GM23338 (cell line): ENCODE results near the gene EFHB. TPM values are rescaled to one million over a fixed set of nuclear protein-coding genes. Genes with fewer than 3 reads are reported as not detected.

ENCODE experiments used
- ATAC-seq: fragments of 200-7000 bp; cut with Tn5 transposase; 3 replicates; pipeline ENCODE4 v1.9.1; 2020
- DNase-seq: peaks from one replicate; pipeline ENCODE4 v3.0.0-alpha.2; 2015; ENCODE audit warnings: low spot score
- H2AFZ ChIP-seq: fragments of 200-600 bp; sonication (generic); 2 replicates; pipeline ENCODE4 v1.8.0; 2016; ENCODE audit warnings: antibody characterized with exemption, mild to moderate bottlenecking, moderate library complexity
- H3F3A ChIP-seq: fragments of 200-600 bp; sonication (generic); replicated peaks from 2 replicates; pipeline ENCODE4 v1.8.0; 2017; ENCODE audit warnings: antibody characterized with exemption, mixed run types, low read depth
- H3K27ac ChIP-seq: fragments of 200-600 bp; sonication (generic); 2 replicates; pipeline ENCODE4 v1.6.1; 2016; ENCODE audit warnings: low read depth
- H3K27me3 ChIP-seq: fragments of 200-600 bp; sonication (generic); 2 replicates; pipeline ENCODE4 v1.8.0; 2016; ENCODE audit warnings: mild to moderate bottlenecking, mixed run types, moderate library complexity; ENCODE audit not compliant: insufficient read depth
- H3K36me3 ChIP-seq: fragments of 200-600 bp; sonication (generic); 2 replicates; pipeline ENCODE4 v1.8.0; 2016; ENCODE audit warnings: mild to moderate bottlenecking; ENCODE audit not compliant: insufficient read depth
- H3K4me1 ChIP-seq: fragments of 200-600 bp; sonication (generic); 2 replicates; pipeline ENCODE4 v1.8.0; 2016; ENCODE audit warnings: mild to moderate bottlenecking, moderate library complexity; ENCODE audit not compliant: insufficient read depth
- H3K4me2 ChIP-seq: fragments of 200-600 bp; sonication (generic); 2 replicates; pipeline ENCODE4 v1.7.1; 2017; ENCODE audit warnings: mixed run types
- H3K4me3 ChIP-seq: fragments of 200-600 bp; sonication (generic); 2 replicates; pipeline ENCODE4 v1.6.1; 2016; ENCODE audit warnings: mixed run types
- H3K79me2 ChIP-seq: fragments of 200-600 bp; sonication (generic); replicated peaks from 2 replicates; pipeline ENCODE4 v1.8.0; 2017; ENCODE audit warnings: mild to moderate bottlenecking; ENCODE audit not compliant: insufficient read depth
- H3K9me2 ChIP-seq: fragments of 200-600 bp; sonication (generic); 2 replicates; pipeline ENCODE4 v1.8.0; 2017; ENCODE audit not compliant: insufficient read depth
- H4K20me1 ChIP-seq: fragments of 200-600 bp; sonication (generic); replicated peaks from 2 replicates; pipeline ENCODE4 v1.8.0; 2017; ENCODE audit warnings: mild to moderate bottlenecking; ENCODE audit not compliant: insufficient read depth
- H3K27ac Mint-ChIP-seq: 2 replicates; pipeline ENCODE4 v1.8.0; 2020; ENCODE audit warnings: inconsistent platforms, mild to moderate bottlenecking, moderate library complexity, mixed read lengths
- H3K27me3 Mint-ChIP-seq: 3 replicates; pipeline ENCODE4 v1.8.0; 2022; ENCODE audit warnings: low read depth, mild to moderate bottlenecking, moderate library complexity, mixed read lengths, inconsistent platforms; ENCODE audit not compliant: insufficient read depth, poor library complexity
- H3K36me3 Mint-ChIP-seq: 3 replicates; pipeline ENCODE4 v1.8.0; 2021; ENCODE audit warnings: low read depth, mild to moderate bottlenecking, inconsistent platforms, moderate library complexity, mixed read lengths
- H3K4me1 Mint-ChIP-seq: 3 replicates; pipeline ENCODE4 v1.8.0; 2020; ENCODE audit warnings: mild to moderate bottlenecking, inconsistent platforms, mixed read lengths
- H3K4me3 Mint-ChIP-seq: 3 replicates; pipeline ENCODE4 v1.8.0; 2021; ENCODE audit warnings: moderate library complexity, mild to moderate bottlenecking, inconsistent platforms, mixed read lengths
- H3K9me3 Mint-ChIP-seq: 3 replicates; pipeline ENCODE4 v1.8.0; 2020; ENCODE audit warnings: moderate library complexity, mild to moderate bottlenecking, inconsistent platforms, mixed read lengths
- CREB1 ChIP-seq: fragments of 250-450 bp; sonication (Bioruptor Pico); IDR thresholded peaks from 2 replicates; pipeline ENCODE4 v1.5.0; 2020; ENCODE audit warnings: low read depth, mild to moderate bottlenecking, moderate library complexity
- EZH2 ChIP-seq: fragments of 200-600 bp; sonication (generic); IDR thresholded peaks from one replicate; pipeline ENCODE4 v1.8.0; 2017; ENCODE audit warnings: antibody characterized with exemption, mild to moderate bottlenecking, low read depth; ENCODE audit not compliant: unreplicated experiment
- EZH2phosphoT487 ChIP-seq: fragments of 200-600 bp; sonication (generic); IDR thresholded peaks from one replicate; pipeline ENCODE4 v1.8.1; 2018; ENCODE audit warnings: antibody characterized with exemption; ENCODE audit not compliant: unreplicated experiment
- NANOG ChIP-seq: IDR thresholded peaks from 2 replicates; pipeline ENCODE4 v1.6.1; 2016; ENCODE audit warnings: antibody characterized with exemption, borderline replicate concordance
- POLR2AphosphoS5 ChIP-seq: IDR thresholded peaks from 2 replicates; pipeline ENCODE4 v1.6.1; 2016; ENCODE audit warnings: antibody characterized with exemption, low read depth
- STAT1 ChIP-seq: IDR thresholded peaks from one replicate; pipeline ENCODE4 v1.6.1; 2016; ENCODE audit warnings: antibody characterized with exemption; ENCODE audit not compliant: unreplicated experiment
- ZNF331 ChIP-seq: fragments of 250-450 bp; sonication (Bioruptor Pico); IDR thresholded peaks from 2 replicates; pipeline ENCODE4 v1.5.0; 2020; ENCODE audit warnings: low read depth, mild to moderate bottlenecking, moderate library complexity
- polyA plus RNA-seq: library from polyadenylated mRNA; unstranded; fragments of >200 nt; fragmentation: Nextera tagmentation; extraction: Ambion mirVana; gene quantifications from 2 replicates; pipeline ENCODE4 v1.2.1, GENCODE V29; 2016
- total RNA-seq: library from RNA; depleted of rRNA; stranded (reverse); fragments of >200 nt; shearing (Covaris generic); gene quantifications from 2 replicates; pipeline ENCODE4 v1.2.3, GENCODE V29; 2014
- TF ChIP-seq, protein P1 (sequence below): fragments of 250-450 bp; sonication (Bioruptor Pico); IDR thresholded peaks from 2 replicates; pipeline ENCODE4 v1.5.0; 2020; ENCODE audit warnings: mild to moderate bottlenecking, moderate library complexity
- TF ChIP-seq, protein P2 (sequence below): IDR thresholded peaks from one replicate; pipeline ENCODE4 v1.6.1; 2018; ENCODE audit warnings: antibody characterized with exemption; ENCODE audit not compliant: unreplicated experiment

EFHB gene
- total and polyA plus RNA-seq, 2 experiments from 2014 or later: 0.35 to 0.68 TPM

DNA sequence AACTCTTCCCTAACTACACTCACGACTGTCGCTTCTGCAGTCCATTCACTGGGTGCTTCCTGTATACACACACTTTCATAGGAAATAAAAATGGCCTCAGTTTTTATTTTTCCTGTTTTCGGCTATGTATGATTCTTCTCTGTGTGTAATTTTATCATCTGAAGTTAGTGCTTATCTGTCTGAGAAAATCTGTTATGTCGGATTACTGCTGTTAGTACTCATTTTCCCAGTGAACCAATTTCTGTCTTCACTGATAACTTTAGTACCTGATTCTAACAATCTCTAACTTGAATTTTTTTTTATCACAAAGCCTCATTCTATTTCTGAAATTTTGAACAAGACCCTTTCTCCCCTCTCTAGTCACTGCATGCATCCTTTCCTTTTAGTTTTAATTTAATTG, 33.8 kb upstream of the EFHB start (continued):
- TF ChIP-seq, protein P1, sequence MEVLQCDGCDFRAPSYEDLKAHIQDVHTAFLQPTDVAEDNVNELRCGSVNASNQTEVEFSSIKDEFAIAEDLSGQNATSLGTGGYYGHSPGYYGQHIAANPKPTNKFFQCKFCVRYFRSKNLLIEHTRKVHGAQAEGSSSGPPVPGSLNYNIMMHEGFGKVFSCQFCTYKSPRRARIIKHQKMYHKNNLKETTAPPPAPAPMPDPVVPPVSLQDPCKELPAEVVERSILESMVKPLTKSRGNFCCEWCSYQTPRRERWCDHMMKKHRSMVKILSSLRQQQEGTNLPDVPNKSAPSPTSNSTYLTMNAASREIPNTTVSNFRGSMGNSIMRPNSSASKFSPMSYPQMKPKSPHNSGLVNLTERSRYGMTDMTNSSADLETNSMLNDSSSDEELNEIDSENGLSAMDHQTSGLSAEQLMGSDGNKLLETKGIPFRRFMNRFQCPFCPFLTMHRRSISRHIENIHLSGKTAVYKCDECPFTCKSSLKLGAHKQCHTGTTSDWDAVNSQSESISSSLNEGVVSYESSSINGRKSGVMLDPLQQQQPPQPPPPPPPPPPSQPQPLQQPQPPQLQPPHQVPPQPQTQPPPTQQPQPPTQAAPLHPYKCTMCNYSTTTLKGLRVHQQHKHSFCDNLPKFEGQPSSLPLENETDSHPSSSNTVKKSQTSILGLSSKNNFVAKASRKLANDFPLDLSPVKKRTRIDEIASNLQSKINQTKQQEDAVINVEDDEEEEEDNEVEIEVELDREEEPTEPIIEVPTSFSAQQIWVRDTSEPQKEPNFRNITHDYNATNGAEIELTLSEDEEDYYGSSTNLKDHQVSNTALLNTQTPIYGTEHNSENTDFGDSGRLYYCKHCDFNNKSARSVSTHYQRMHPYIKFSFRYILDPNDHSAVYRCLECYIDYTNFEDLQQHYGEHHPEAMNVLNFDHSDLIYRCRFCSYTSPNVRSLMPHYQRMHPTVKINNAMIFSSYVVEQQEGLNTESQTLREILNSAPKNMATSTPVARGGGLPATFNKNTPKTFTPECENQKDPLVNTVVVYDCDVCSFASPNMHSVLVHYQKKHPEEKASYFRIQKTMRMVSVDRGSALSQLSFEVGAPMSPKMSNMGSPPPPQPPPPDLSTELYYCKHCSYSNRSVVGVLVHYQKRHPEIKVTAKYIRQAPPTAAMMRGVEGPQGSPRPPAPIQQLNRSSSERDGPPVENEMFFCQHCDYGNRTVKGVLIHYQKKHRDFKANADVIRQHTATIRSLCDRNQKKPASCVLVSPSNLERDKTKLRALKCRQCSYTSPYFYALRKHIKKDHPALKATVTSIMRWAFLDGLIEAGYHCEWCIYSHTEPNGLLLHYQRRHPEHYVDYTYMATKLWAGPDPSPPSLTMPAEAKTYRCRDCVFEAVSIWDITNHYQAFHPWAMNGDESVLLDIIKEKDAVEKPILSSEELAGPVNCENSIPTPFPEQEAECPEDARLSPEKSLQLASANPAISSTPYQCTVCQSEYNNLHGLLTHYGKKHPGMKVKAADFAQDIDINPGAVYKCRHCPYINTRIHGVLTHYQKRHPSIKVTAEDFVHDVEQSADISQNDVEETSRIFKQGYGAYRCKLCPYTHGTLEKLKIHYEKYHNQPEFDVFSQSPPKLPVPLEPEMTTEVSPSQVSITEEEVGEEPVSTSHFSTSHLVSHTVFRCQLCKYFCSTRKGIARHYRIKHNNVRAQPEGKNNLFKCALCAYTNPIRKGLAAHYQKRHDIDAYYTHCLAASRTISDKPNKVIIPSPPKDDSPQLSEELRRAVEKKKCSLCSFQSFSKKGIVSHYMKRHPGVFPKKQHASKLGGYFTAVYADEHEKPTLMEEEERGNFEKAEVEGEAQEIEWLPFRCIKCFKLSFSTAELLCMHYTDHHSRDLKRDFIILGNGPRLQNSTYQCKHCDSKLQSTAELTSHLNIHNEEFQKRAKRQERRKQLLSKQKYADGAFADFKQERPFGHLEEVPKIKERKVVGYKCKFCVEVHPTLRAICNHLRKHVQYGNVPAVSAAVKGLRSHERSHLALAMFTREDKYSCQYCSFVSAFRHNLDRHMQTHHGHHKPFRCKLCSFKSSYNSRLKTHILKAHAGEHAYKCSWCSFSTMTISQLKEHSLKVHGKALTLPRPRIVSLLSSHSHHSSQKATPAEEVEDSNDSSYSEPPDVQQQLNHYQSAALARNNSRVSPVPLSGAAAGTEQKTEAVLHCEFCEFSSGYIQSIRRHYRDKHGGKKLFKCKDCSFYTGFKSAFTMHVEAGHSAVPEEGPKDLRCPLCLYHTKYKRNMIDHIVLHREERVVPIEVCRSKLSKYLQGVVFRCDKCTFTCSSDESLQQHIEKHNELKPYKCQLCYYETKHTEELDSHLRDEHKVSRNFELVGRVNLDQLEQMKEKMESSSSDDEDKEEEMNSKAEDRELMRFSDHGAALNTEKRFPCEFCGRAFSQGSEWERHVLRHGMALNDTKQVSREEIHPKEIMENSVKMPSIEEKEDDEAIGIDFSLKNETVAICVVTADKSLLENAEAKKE: no peak
- TF ChIP-seq STAT1 (no peak), NANOG (no peak), POLR2AphosphoS5 (no peak), CREB1 (no peak), EZH2phosphoT487 (no peak), ZNF331 (CRISPR knock-in tag) (no peak)

DNA sequence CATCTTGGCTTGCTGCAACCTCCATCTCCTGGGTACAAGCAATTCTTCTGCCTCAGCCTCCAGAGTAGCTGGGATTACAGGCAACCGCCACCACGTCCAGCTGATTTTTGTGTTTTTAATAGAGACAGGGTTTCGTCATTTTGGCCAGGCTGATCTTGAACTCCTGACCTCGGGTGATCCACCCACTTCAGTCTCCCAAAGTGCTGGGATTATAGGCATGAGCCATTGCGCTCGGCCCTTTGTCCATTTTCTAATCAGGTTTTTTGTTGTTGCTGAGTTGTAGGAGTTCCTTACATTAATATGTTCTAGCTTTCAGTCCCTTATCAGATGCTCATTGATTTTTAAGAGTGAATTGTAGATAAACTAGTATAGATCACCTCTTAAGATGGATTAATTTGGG, 33.2 kb upstream of the EFHB start:
- Histone ChIP-seq H3K4me2 (no peak overlapping the region), H3K4me3 (no peak overlapping the region), H3K4me1 (0 out of 2 replicates have a peak, but pooled peaks cover 3% of the 10 kb centered on the region), H3K79me2 (peaks cover 100% of the 10 kb centered on the region), H4K20me1 (peaks cover 69% of the 10 kb centered on the region), H3K36me3 (no peaks in the 10 kb centered on the region), H3K27me3 (no peaks in the 10 kb centered on the region), H3F3A (no peaks in the 10 kb centered on the region), H2AFZ (no peak overlapping the region), H3K9me2 (no peaks in the 10 kb centered on the region), H3K27ac (no peak overlapping the region)
- TF ChIP-seq ZNF331 (CRISPR knock-in tag): no peak
- TF ChIP-seq EZH2: no peak
- TF ChIP-seq, protein P2, sequence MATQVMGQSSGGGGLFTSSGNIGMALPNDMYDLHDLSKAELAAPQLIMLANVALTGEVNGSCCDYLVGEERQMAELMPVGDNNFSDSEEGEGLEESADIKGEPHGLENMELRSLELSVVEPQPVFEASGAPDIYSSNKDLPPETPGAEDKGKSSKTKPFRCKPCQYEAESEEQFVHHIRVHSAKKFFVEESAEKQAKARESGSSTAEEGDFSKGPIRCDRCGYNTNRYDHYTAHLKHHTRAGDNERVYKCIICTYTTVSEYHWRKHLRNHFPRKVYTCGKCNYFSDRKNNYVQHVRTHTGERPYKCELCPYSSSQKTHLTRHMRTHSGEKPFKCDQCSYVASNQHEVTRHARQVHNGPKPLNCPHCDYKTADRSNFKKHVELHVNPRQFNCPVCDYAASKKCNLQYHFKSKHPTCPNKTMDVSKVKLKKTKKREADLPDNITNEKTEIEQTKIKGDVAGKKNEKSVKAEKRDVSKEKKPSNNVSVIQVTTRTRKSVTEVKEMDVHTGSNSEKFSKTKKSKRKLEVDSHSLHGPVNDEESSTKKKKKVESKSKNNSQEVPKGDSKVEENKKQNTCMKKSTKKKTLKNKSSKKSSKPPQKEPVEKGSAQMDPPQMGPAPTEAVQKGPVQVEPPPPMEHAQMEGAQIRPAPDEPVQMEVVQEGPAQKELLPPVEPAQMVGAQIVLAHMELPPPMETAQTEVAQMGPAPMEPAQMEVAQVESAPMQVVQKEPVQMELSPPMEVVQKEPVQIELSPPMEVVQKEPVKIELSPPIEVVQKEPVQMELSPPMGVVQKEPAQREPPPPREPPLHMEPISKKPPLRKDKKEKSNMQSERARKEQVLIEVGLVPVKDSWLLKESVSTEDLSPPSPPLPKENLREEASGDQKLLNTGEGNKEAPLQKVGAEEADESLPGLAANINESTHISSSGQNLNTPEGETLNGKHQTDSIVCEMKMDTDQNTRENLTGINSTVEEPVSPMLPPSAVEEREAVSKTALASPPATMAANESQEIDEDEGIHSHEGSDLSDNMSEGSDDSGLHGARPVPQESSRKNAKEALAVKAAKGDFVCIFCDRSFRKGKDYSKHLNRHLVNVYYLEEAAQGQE: no peak
- no peak overlapping the region for H3K27ac Mint-ChIP-seq
- H3K9me3 Mint-ChIP-seq: no peaks in the 10 kb centered on the region
- H3K4me1 Mint-ChIP-seq: peaks cover 3% of the 10 kb centered on the region; the same call in 2 of the 3 replicates
- ATAC-seq (no peak), DNase-seq (no peak)
- no peak overlapping the region for H3K4me3 Mint-ChIP-seq
- peaks cover 20% of the 10 kb centered on the region; the same call in 2 of the 3 replicates for H3K36me3 Mint-ChIP-seq
- peaks cover 3% of the 10 kb centered on the region for H3K27me3 Mint-ChIP-seq
